Esophagus squamous epithelium (tissue), 4 donors: ENCODE results near the gene BMP2K.

Source experiments
- CTCF ChIP-seq, 6 experiments: fragments of 450-650 bp in 4 of 6; fragments of 200-600 bp in 2 of 6; sonication (generic) in 2 of 6; IDR thresholded peaks; one replicate each; pipeline ENCODE4 v1.5.1; 2016 to 2019; ENCODE audit warnings: antibody characterized with exemption in 6 of 6, mild to moderate bottlenecking in 4 of 6, moderate library complexity in 4 of 6
- POLR2A ChIP-seq, 4 donors: fragments of 450-650 bp; IDR thresholded peaks; one replicate each; pipeline ENCODE4 v1.6.1; 2017; ENCODE audit warnings: antibody characterized with exemption in 4 of 4, mild to moderate bottlenecking in 4 of 4, moderate library complexity in 3 of 4

GRCh38 chr4:78960926-78961325 lies 184.8 kb downstream of the BMP2K start:
- TF ChIP-seq CTCF (IDR thresholded peaks at IDR 0.05) (no peak), POLR2A (IDR thresholded peaks at IDR 0.05) (no peak)
